Muscle layer of colon (tissue), 2 donors: ENCODE measurements around the gene IRF3.
A peak's percentile ranks its signal among the peaks of the same experiment; 100 is the strongest.

Experiments used
- H3K27ac ChIP-seq: one replicate; pipeline ENCODE4 v1.7.0; 2013; ENCODE audit warnings: low read depth, mild to moderate bottlenecking, low read length, moderate library complexity
- H3K27me3 ChIP-seq, 2 donors: one replicate each; pipeline ENCODE4 v1.7.0; 2013; ENCODE audit warnings: low read length in 2 of 2, mild to moderate bottlenecking in 2 of 2; ENCODE audit not compliant: insufficient read depth in 2 of 2, control insufficient read depth in 1 of 2
- H3K36me3 ChIP-seq: one replicate; pipeline ENCODE4 v1.7.0; 2013; ENCODE audit warnings: mild to moderate bottlenecking, low read length; ENCODE audit not compliant: insufficient read depth
- H3K4me1 ChIP-seq: one replicate; pipeline ENCODE4 v1.7.0; 2013; ENCODE audit warnings: mild to moderate bottlenecking, low read length; ENCODE audit not compliant: insufficient read depth
- H3K4me3 ChIP-seq, 2 donors: one replicate each; pipeline ENCODE4 v1.7.0; 2013; ENCODE audit warnings: low read length in 2 of 2, low read depth in 1 of 2, mild to moderate bottlenecking in 1 of 2, moderate library complexity in 1 of 2
- H3K9ac ChIP-seq: one replicate; pipeline ENCODE4 v1.7.0; 2013; ENCODE audit warnings: low read length
- H3K9me3 ChIP-seq: one replicate; pipeline ENCODE4 v1.7.0; 2013; ENCODE audit warnings: mild to moderate bottlenecking, low read length
- donor health status: abdominal sarcoma.
- donor health status: Adenocarcinoma of cecum.

IRF3 gene, protein sequence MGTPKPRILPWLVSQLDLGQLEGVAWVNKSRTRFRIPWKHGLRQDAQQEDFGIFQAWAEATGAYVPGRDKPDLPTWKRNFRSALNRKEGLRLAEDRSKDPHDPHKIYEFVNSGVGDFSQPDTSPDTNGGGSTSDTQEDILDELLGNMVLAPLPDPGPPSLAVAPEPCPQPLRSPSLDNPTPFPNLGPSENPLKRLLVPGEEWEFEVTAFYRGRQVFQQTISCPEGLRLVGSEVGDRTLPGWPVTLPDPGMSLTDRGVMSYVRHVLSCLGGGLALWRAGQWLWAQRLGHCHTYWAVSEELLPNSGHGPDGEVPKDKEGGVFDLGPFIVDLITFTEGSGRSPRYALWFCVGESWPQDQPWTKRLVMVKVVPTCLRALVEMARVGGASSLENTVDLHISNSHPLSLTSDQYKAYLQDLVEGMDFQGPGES

GRCh38 chr19:49665351-49666119 lies at the start of gene IRF3, which contains the start of gene BCL2L12:
Gene IRF3 (minus strand): TSS chr19:49665857. CDS start chr19:49664838, 1,019 bp downstream.
Gene BCL2L12 (plus strand): TSS chr19:49665933. CDS start chr19:49666693, 760 bp downstream.
- Histone ChIP-seq H3K9ac (peak within 1 kb of the TSS; percentile 85), H3K9me3 (no peaks in the 10 kb centered on the region), H3K4me3 (peak within 1 kb of the TSS; percentile 70 to 94), H3K36me3 (peaks cover 35% of the 10 kb centered on the region), H3K4me1 (peaks cover 18% of the 10 kb centered on the region), H3K27me3 (no peaks in the 10 kb centered on the region), H3K27ac (peak within 1 kb of the TSS; percentile 85)

- Histone ChIP-seq H3K4me1 (no peaks in the 10 kb centered on the region), H3K9me3 (no peaks in the 10 kb centered on the region), H3K36me3 (no peaks in the 10 kb centered on the region), H3K27me3 (no peaks in the 10 kb centered on the region), H3K4me3 (no peak overlapping the region), H3K27ac (no peak overlapping the region), H3K9ac (no peak overlapping the region)
Measured at GRCh38 chr19:49713236-49713845, 47.7 kb upstream of the IRF3 start.

- H3K4me3 ChIP-seq: no peak overlapping the region
- no peaks in the 10 kb centered on the region for H3K4me1 ChIP-seq
- no peaks in the 10 kb centered on the region for H3K9me3 ChIP-seq
- no peaks in the 10 kb centered on the region for H3K27me3 ChIP-seq
- H3K36me3 ChIP-seq: no peaks in the 10 kb centered on the region
- H3K27ac ChIP-seq: no peak overlapping the region
- no peak overlapping the region for H3K9ac ChIP-seq
Measured at GRCh38 chr19:49712397-49712859, 46.8 kb upstream of the IRF3 start.

GRCh38 chr19:49710372-49710951 lies 44.8 kb upstream of the IRF3 start:
- Histone ChIP-seq H3K27me3 (no peaks in the 10 kb centered on the region), H3K9ac (no peak overlapping the region), H3K4me1 (no peaks in the 10 kb centered on the region), H3K4me3 (no peak overlapping the region), H3K27ac (no peak overlapping the region), H3K9me3 (no peaks in the 10 kb centered on the region), H3K36me3 (no peaks in the 10 kb centered on the region)

GRCh38 chr19:49705919-49706318 lies 40.3 kb upstream of the IRF3 start:
- H3K27me3 ChIP-seq: peaks cover 0 to 6% of the 10 kb centered on the region in 2 donors
- no peak overlapping the region for H3K9ac ChIP-seq
- no peak overlapping the region for H3K4me3 ChIP-seq
- H3K27ac ChIP-seq: no peak overlapping the region
- no peaks in the 10 kb centered on the region for H3K9me3 ChIP-seq
- no peaks in the 10 kb centered on the region for H3K36me3 ChIP-seq
- no peaks in the 10 kb centered on the region for H3K4me1 ChIP-seq

- Histone ChIP-seq H3K36me3 (no peaks in the 10 kb centered on the region), H3K27ac (no peak overlapping the region), H3K4me1 (no peaks in the 10 kb centered on the region)
Measured at GRCh38 chr19:49704888-49705642, 39.4 kb upstream of the IRF3 start.

GRCh38 chr19:49701271-49701786 lies 35.7 kb upstream of the IRF3 start:
- Histone ChIP-seq H3K36me3 (no peaks in the 10 kb centered on the region), H3K9ac (no peak overlapping the region), H3K4me3 (no peak overlapping the region), H3K9me3 (no peaks in the 10 kb centered on the region), H3K4me1 (no peaks in the 10 kb centered on the region), H3K27ac (no peak overlapping the region), H3K27me3 (peaks cover 0 to 8% of the 10 kb centered on the region in 2 donors)

More at GRCh38 chr19:49704888-49705642, 39.4 kb upstream of the IRF3 start:
- Histone ChIP-seq H3K27me3 (peaks cover 0 to 8% of the 10 kb centered on the region in 2 donors), H3K4me3 (no peak overlapping the region), H3K9me3 (no peaks in the 10 kb centered on the region), H3K9ac (no peak overlapping the region)

GRCh38 chr19:49700563-49700962 lies 34.9 kb upstream of the IRF3 start:
- Histone ChIP-seq H3K36me3 (no peaks in the 10 kb centered on the region), H3K27ac (no peak overlapping the region), H3K9ac (no peak overlapping the region), H3K27me3 (peaks cover 0 to 8% of the 10 kb centered on the region in 2 donors), H3K9me3 (no peaks in the 10 kb centered on the region), H3K4me3 (no peak overlapping the region), H3K4me1 (no peaks in the 10 kb centered on the region)

GRCh38 chr19:49699364-49699763 lies 33.7 kb upstream of the IRF3 start:
- H3K27me3 ChIP-seq: peaks cover 0 to 8% of the 10 kb centered on the region in 2 donors
- H3K4me1 ChIP-seq: no peaks in the 10 kb centered on the region
- no peak overlapping the region for H3K9ac ChIP-seq
- no peaks in the 10 kb centered on the region for H3K9me3 ChIP-seq
- H3K27ac ChIP-seq: no peak overlapping the region
- no peaks in the 10 kb centered on the region for H3K36me3 ChIP-seq
- no peak overlapping the region for H3K4me3 ChIP-seq

GRCh38 chr19:49696865-49697264 lies 31.2 kb upstream of the IRF3 start:
- Histone ChIP-seq H3K9me3 (no peaks in the 10 kb centered on the region), H3K27ac (no peak overlapping the region), H3K4me3 (no peak overlapping the region), H3K9ac (no peak overlapping the region), H3K4me1 (no peaks in the 10 kb centered on the region), H3K36me3 (no peaks in the 10 kb centered on the region), H3K27me3 (peaks cover 5 to 13% of the 10 kb centered on the region in 2 donors)
